ENCODE measurements around the gene MEF2B. TPM values are rescaled to one million over a fixed set of nuclear protein-coding genes. Genes with fewer than 3 reads are reported as not detected.

Gene MEF2B
- total RNA-seq, 1 donor from 2014 or later = 0.97 TPM

GRCh38 chr19:19214159-19214490, 44.1 kb upstream of the MEF2B start:
- no peaks in the 10 kb centered on the region for H3K9me3 Mint-ChIP-seq (ENCODE audit: unreplicated experiment)
- H3K27ac Mint-ChIP-seq (ENCODE audit: unreplicated experiment) = no peak overlapping the region
- no peak for DNase-seq (ENCODE audit: low spot score)
- H3K27me3 Mint-ChIP-seq (ENCODE audit: unreplicated experiment) = peaks cover 19% of the 10 kb centered on the region
- no peaks in the 10 kb centered on the region for H3K4me1 Mint-ChIP-seq (ENCODE audit: unreplicated experiment)
- peaks cover 4% of the 10 kb centered on the region for H3K36me3 Mint-ChIP-seq (ENCODE audit: low read depth, unreplicated experiment)
- peak overlapping the region; percentile 76 for H3K4me3 Mint-ChIP-seq (ENCODE audit: unreplicated experiment)
- TF ChIP-seq, protein P1, sequence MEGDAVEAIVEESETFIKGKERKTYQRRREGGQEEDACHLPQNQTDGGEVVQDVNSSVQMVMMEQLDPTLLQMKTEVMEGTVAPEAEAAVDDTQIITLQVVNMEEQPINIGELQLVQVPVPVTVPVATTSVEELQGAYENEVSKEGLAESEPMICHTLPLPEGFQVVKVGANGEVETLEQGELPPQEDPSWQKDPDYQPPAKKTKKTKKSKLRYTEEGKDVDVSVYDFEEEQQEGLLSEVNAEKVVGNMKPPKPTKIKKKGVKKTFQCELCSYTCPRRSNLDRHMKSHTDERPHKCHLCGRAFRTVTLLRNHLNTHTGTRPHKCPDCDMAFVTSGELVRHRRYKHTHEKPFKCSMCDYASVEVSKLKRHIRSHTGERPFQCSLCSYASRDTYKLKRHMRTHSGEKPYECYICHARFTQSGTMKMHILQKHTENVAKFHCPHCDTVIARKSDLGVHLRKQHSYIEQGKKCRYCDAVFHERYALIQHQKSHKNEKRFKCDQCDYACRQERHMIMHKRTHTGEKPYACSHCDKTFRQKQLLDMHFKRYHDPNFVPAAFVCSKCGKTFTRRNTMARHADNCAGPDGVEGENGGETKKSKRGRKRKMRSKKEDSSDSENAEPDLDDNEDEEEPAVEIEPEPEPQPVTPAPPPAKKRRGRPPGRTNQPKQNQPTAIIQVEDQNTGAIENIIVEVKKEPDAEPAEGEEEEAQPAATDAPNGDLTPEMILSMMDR (IDR thresholded peaks at IDR 0.05; ENCODE audit: unreplicated experiment) = no peak

DNA sequence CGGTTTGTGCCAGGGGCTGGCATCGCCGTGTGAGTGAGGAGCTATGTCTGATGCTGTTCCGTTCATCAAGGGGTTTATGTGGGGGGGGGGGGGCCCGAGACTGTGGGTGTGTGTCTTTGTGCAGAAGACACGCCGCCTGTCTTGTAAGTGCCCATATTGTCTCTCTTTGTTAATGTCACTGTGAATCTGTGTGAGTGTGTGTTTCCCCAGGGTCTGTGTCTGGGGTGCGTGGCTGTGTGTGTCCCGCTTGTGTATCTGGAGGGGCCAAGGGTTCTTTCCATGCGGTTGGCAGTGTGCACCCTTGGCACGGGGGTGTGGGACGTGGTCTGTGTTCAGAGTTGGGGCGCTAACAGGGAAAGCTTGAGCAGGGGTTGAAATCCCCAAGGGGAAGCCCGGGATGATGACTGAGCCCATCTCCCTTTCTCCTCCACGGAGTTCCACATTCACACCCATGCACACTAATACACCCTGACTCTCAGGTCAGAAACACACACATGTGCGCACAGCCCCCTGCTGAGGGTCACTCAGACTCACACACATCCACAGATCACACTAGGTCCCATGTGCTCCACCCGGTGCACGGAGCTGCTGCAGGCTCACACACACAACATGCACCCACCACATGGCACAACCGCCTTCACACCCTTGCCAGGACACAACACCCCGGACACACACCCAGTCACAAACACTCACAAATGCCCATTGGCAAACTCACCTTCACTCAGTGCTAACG, 43.5 kb upstream of the MEF2B start:
- TF ChIP-seq, protein P1 (IDR thresholded peaks at IDR 0.05; ENCODE audit: unreplicated experiment) = no peak
- no peak for DNase-seq (ENCODE audit: low spot score)
- Mint-ChIP-seq H3K4me1 (ENCODE audit: unreplicated experiment) (no peaks in the 10 kb centered on the region), H3K27me3 (ENCODE audit: unreplicated experiment) (peaks cover 19% of the 10 kb centered on the region), H3K27ac (ENCODE audit: unreplicated experiment) (no peak overlapping the region), H3K9me3 (ENCODE audit: unreplicated experiment) (no peaks in the 10 kb centered on the region), H3K4me3 (ENCODE audit: unreplicated experiment) (peak overlapping the region; percentile 76), H3K36me3 (ENCODE audit: low read depth, unreplicated experiment) (peaks cover 4% of the 10 kb centered on the region)

- H3K4me3 Mint-ChIP-seq (ENCODE audit: unreplicated experiment) = no peak overlapping the region
- H3K9me3 Mint-ChIP-seq (ENCODE audit: unreplicated experiment) = no peaks in the 10 kb centered on the region
- no peak overlapping the region for H3K27ac Mint-ChIP-seq (ENCODE audit: unreplicated experiment)
- no peaks in the 10 kb centered on the region for H3K4me1 Mint-ChIP-seq (ENCODE audit: unreplicated experiment)
- no peak for DNase-seq (ENCODE audit: low spot score)
- peaks cover 19% of the 10 kb centered on the region for H3K27me3 Mint-ChIP-seq (ENCODE audit: unreplicated experiment)
- peaks cover 4% of the 10 kb centered on the region for H3K36me3 Mint-ChIP-seq (ENCODE audit: low read depth, unreplicated experiment)
- TF ChIP-seq, protein P1 (IDR thresholded peaks at IDR 0.05; ENCODE audit: unreplicated experiment) = no peak
Measured at GRCh38 chr19:19212916-19213315, 42.9 kb upstream of the MEF2B start.

DNA sequence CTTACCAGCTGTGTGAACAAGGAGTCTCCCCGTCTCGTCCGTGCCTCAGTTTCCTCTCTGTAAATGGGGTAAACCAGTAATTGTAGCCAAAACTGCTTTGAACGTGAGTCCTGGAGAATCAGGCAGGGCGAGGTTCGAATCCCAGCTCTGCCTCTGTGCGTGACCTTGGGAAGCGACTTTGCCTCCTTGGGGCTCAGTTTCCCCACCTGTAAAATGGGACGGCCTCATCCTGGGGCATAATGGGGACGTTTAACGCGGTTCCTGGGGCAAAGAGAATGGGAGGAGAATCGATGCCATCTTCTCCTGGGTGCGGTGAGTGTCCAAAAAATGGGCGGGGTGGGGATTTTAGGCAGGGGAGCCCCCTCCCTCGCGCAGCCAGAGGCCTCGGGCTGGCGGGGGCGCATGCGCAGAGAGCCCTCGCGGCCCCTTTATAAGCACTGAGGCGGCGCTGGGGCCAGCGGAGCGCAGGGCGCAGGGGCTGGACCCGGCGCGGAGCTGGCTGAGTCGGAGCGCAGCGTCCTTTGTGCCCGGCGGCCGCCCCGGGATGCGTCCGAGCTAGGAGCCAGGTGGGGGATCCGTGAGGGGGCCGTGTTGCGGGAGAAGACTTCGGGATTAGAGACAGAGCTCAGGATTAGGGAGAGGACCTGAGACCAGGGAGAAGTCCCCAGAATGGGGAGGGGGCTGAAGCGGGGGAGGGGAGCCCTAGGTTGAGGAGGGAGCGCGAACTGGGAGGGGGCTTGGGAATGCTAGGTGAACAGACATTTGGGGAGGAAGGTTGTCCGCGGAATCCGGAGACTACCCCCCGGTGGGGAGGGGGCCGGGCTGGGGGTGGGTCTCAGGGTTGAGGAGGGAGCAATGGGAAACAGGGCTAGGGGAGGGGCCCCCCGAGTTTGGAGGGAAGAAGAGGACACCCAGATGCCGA, 41.7 kb upstream of the MEF2B start, which contains the start of gene NCAN:
NCAN (plus strand) TSS at position 460 of the 922 bp plus-strand sequence. CDS start 4,996 bp downstream, outside the sequence.
- H3K27me3 Mint-ChIP-seq (ENCODE audit: unreplicated experiment) = peaks cover 27% of the 10 kb centered on the region
- no peaks in the 10 kb centered on the region for H3K9me3 Mint-ChIP-seq (ENCODE audit: unreplicated experiment)
- peaks cover 11% of the 10 kb centered on the region for H3K36me3 Mint-ChIP-seq (ENCODE audit: low read depth, unreplicated experiment)
- TF ChIP-seq, protein P1 (IDR thresholded peaks at IDR 0.05; ENCODE audit: unreplicated experiment) = no peak
- no peak within 1 kb of the TSS for H3K4me3 Mint-ChIP-seq (ENCODE audit: unreplicated experiment)
- peak; percentile 31 for DNase-seq (ENCODE audit: low spot score)
- no peak within 1 kb of the TSS for H3K27ac Mint-ChIP-seq (ENCODE audit: unreplicated experiment)
- peaks cover 2% of the 10 kb centered on the region for H3K4me1 Mint-ChIP-seq (ENCODE audit: unreplicated experiment)
